Nephron progenitor cell (in vitro differentiated cells): ENCODE measurements around the gene PTGER2.

Experiments
- DNase-seq: peaks from one replicate; pipeline ENCODE4 v3.0.0; 2021
- H3K27ac Mint-ChIP-seq: 2 replicates; pipeline ENCODE4 v1.8.0; 2021; ENCODE audit warnings: mild to moderate bottlenecking, moderate library complexity, mixed read lengths
- H3K27me3 Mint-ChIP-seq: 2 replicates; pipeline ENCODE4 v1.8.0; 2021; ENCODE audit warnings: mild to moderate bottlenecking, low read depth, mixed read lengths; ENCODE audit not compliant: poor library complexity
- H3K36me3 Mint-ChIP-seq: 2 replicates; pipeline ENCODE4 v1.8.0; 2021; ENCODE audit warnings: low read depth, mixed read lengths
- H3K4me1 Mint-ChIP-seq: 2 replicates; pipeline ENCODE4 v1.8.0; 2021; ENCODE audit warnings: mixed read lengths
- H3K4me3 Mint-ChIP-seq: 2 replicates; pipeline ENCODE4 v1.8.0; 2021; ENCODE audit warnings: mild to moderate bottlenecking, moderate library complexity, mixed read lengths
- H3K9me3 Mint-ChIP-seq: 2 replicates; pipeline ENCODE4 v1.8.0; 2021; ENCODE audit warnings: mild to moderate bottlenecking, moderate library complexity, mixed read lengths
- CTCF ChIP-seq: fragments of 200-600 bp; sonication (generic); IDR thresholded peaks from 2 replicates; pipeline ENCODE4 v1.5.0; 2021; ENCODE audit warnings: antibody characterized with exemption

PTGER2 gene

DNA sequence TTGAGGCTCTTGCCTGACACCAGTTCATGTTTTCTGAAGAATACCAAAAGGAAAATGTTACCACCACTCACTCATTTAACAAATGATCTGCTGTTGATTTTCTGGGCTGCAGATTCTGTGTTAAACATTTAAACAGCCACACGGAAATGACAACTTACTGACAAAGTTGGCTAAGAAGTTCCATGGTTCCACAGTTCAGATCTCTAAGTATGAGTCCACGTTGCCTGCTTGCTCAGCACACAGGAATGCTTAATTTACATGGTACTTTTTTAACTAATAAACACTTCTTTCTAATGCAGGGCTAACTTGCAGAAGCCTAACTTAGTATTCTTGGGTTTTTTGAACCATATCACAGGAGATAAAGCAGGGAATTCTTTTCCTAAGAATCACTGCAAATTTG, 34.7 kb downstream of the PTGER2 start:
- Mint-ChIP-seq H3K27ac (no peak overlapping the region), H3K27me3 (peaks cover 3% of the 10 kb centered on the region), H3K9me3 (peaks cover 31% of the 10 kb centered on the region), H3K4me3 (no peak overlapping the region), H3K4me1 (peaks cover 40% of the 10 kb centered on the region), H3K36me3 (no peaks in the 10 kb centered on the region)
- TF ChIP-seq CTCF, result no peak
- DNase-seq, result no peak

- no peak for TF ChIP-seq CTCF
- Mint-ChIP-seq H3K36me3 (no peaks in the 10 kb centered on the region), H3K9me3 (peaks cover 24% of the 10 kb centered on the region), H3K27me3 (peaks cover 3% of the 10 kb centered on the region), H3K27ac (peak overlapping the region; percentile 32), H3K4me1 (peaks cover 50% of the 10 kb centered on the region), H3K4me3 (no peak overlapping the region)
- DNase-seq, result no peak
Observed at GRCh38 chr14:52349731-52350130, 35.6 kb downstream of the PTGER2 start.

- Mint-ChIP-seq H3K27me3 (peaks cover 3% of the 10 kb centered on the region), H3K4me1 (peaks cover 57% of the 10 kb centered on the region), H3K36me3 (no peaks in the 10 kb centered on the region), H3K9me3 (peaks cover 18% of the 10 kb centered on the region), H3K27ac (peak overlapping the region; percentile 99), H3K4me3 (no peak overlapping the region)
- no peak for DNase-seq
- TF ChIP-seq CTCF, result no peak
Observed at GRCh38 chr14:52350445-52350844, 36.3 kb downstream of the PTGER2 start.

GRCh38 chr14:52351233-52352060, 37.3 kb downstream of the PTGER2 start:
- H3K36me3 Mint-ChIP-seq, result no peaks in the 10 kb centered on the region
- H3K4me1 Mint-ChIP-seq, result peaks cover 64% of the 10 kb centered on the region
- no peak for TF ChIP-seq CTCF
- peak overlapping the region; percentile 41 for H3K4me3 Mint-ChIP-seq
- peaks cover 3% of the 10 kb centered on the region for H3K27me3 Mint-ChIP-seq
- DNase-seq, result no peak
- peak overlapping the region; percentile 99 for H3K27ac Mint-ChIP-seq
- H3K9me3 Mint-ChIP-seq, result peaks cover 14% of the 10 kb centered on the region

DNA sequence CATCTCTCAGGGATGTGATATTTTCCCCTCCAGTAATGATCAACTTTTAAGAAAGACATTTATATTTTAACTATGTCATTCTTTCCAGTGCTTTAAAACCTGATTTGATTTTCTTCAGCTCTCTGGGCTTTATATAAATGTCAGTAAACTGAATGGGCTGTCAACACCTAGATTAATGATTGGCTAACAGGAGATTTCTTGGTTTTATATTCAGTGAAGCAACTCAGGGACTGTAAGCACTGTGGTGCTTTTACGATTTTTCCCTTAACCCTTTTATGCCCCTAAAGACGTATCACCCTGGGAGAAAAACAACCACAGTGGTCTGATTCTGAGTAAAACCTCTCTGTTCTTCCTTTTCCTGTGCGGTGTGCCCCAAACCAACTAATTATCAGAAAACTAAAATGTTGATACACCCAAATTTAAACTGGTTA, 38.0 kb downstream of the PTGER2 start:
- no peak for DNase-seq
- Mint-ChIP-seq H3K9me3 (peaks cover 14% of the 10 kb centered on the region), H3K27ac (peak overlapping the region; percentile 99), H3K4me1 (peaks cover 69% of the 10 kb centered on the region), H3K27me3 (peaks cover 3% of the 10 kb centered on the region), H3K4me3 (peak overlapping the region; percentile 41), H3K36me3 (no peaks in the 10 kb centered on the region)
- no peak for TF ChIP-seq CTCF

DNA sequence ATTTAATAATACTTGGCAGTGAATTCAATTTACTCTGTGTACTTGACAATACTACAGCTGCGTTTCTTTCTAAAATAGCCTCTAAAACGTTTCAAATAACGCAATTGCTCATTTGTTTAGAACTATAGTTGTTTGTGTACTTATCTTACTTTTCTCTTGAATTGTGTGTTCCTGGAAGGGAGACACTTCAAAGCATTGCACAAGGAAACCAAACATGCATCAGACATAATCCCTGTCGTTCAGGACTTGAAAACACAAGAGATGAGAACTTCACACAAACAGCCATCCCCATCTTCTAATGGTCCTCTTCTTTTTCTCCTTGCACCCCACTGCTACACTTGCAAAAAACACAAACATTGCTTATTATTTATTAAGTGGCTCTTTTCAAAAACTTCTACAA, 38.5 kb downstream of the PTGER2 start:
- no peak for DNase-seq
- peaks cover 3% of the 10 kb centered on the region for H3K27me3 Mint-ChIP-seq
- peaks cover 14% of the 10 kb centered on the region for H3K9me3 Mint-ChIP-seq
- no peak overlapping the region for H3K4me3 Mint-ChIP-seq
- TF ChIP-seq CTCF, result no peak
- peak overlapping the region; percentile 99 for H3K27ac Mint-ChIP-seq
- peaks cover 69% of the 10 kb centered on the region for H3K4me1 Mint-ChIP-seq
- no peaks in the 10 kb centered on the region for H3K36me3 Mint-ChIP-seq
